ENCODE data around the gene VPS54. TPM values are rescaled to one million over a fixed set of nuclear protein-coding genes. Genes with fewer than 3 reads are reported as not detected.
"Not testable (repeated sequence)": the region's sequence is repeated elsewhere in the genome, so short reads cannot be mapped to it uniquely, and the experiment has no call there.

The VPS54 gene
- total RNA-seq, 1 donor from 2014 or later, result 15.3 TPM

- H3K4me3 ChIP-seq (ENCODE audit: low read depth, low read length), result no peak overlapping the region
- TF ChIP-seq CTCF (conservative IDR thresholded peaks at IDR 0.05; ENCODE audit: low read depth, low read length), result no peak
- no peak for DNase-seq (ENCODE audit: low read depth)
These were observed 41.3 kb downstream of the VPS54 start for GRCh38 chr2:63977904-63978303.

- no peak overlapping the region for H3K4me3 ChIP-seq (ENCODE audit: low read depth, low read length)
- no peak for DNase-seq (ENCODE audit: low read depth)
- TF ChIP-seq CTCF (conservative IDR thresholded peaks at IDR 0.05; ENCODE audit: low read depth, low read length), result no peak
These were observed 43.1 kb downstream of the VPS54 start for GRCh38 chr2:63976125-63976510.

GRCh38 chr2:63975437-63976124 is 43.6 kb downstream of the VPS54 start:
- TF ChIP-seq CTCF (conservative IDR thresholded peaks at IDR 0.05; ENCODE audit: low read depth, low read length), result no peak

GRCh38 chr2:63975036-63975435 is 44.2 kb downstream of the VPS54 start:
- not testable (repeated sequence) for DNase-seq (ENCODE audit: low read depth); H3K4me3 ChIP-seq (ENCODE audit: low read depth, low read length)

More at GRCh38 chr2:63975437-63976124, 43.6 kb downstream of the VPS54 start:
- H3K4me3 ChIP-seq (ENCODE audit: low read depth, low read length), result no peak overlapping the region
- DNase-seq (ENCODE audit: low read depth), result no peak

- H3K4me3 ChIP-seq (ENCODE audit: low read depth, low read length), result no peak overlapping the region
- TF ChIP-seq CTCF (conservative IDR thresholded peaks at IDR 0.05; ENCODE audit: low read depth, low read length), result no peak
- no peak for DNase-seq (ENCODE audit: low read depth)
These were observed 57.0 kb downstream of the VPS54 start for GRCh38 chr2:63962186-63962585.

- no peak for TF ChIP-seq CTCF (conservative IDR thresholded peaks at IDR 0.05; ENCODE audit: low read depth, low read length)
- DNase-seq (ENCODE audit: low read depth), result no peak
- no peak overlapping the region for H3K4me3 ChIP-seq (ENCODE audit: low read depth, low read length)
These were observed 68.8 kb downstream of the VPS54 start for GRCh38 chr2:63950414-63950813.

GRCh38 chr2:63942788-63943187 is 76.4 kb downstream of the VPS54 start:
- H3K4me3 ChIP-seq (ENCODE audit: low read depth, low read length), result no peak overlapping the region
- DNase-seq (ENCODE audit: low read depth), result no peak
- TF ChIP-seq CTCF (conservative IDR thresholded peaks at IDR 0.05; ENCODE audit: low read depth, low read length), result no peak

GRCh38 chr2:63932104-63932503 is 87.1 kb downstream of the VPS54 start:
- not testable (repeated sequence) for H3K4me3 ChIP-seq (ENCODE audit: low read depth, low read length); DNase-seq (ENCODE audit: low read depth)
